Measurements from ENCODE around the gene SPARCL1. TPM values are rescaled to one million over a fixed set of nuclear protein-coding genes. Genes with fewer than 3 reads are reported as not detected.
"Not testable (repeated sequence)": the region's sequence is repeated elsewhere in the genome, so short reads cannot be mapped to it uniquely, and the experiment has no call there.

SPARCL1 gene
- polyA plus RNA-seq, 6 donors from 2014 or later, result 0.15 TPM; not detected in 5

DNA sequence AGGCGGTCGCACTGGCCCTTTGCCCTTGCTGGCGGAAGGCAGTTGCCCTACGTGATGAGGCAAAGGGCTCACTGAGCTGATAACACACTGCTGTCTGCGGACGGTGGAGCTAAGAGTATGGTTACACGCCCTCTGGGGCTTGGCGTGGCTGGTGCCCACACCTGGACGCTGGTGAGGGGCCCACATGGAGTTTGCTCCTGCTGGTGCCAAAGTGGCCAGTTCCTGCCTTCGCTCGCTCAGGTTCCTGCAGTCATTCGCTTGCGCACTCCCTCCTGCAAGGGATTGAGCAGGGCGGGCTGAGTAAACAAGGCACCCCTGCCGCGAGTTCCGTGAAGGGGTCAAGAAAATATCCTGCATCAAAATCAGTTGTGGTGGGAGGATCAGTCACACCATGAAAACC lies 18.4 kb downstream of the SPARCL1 start:
- no peaks in the 10 kb centered on the region for H3K4me1 Mint-ChIP-seq
- H3K27me3 Mint-ChIP-seq, result no peaks in the 10 kb centered on the region
- no peaks in the 10 kb centered on the region for H3K36me3 Mint-ChIP-seq
- no peak overlapping the region for H3K4me3 Mint-ChIP-seq
- DNase-seq, result no peak
- no peak for ATAC-seq (ENCODE audit: low read depth in 2 of 2)
- H3K27ac Mint-ChIP-seq, result no peak overlapping the region
- H3K9me3 Mint-ChIP-seq, result no peaks in the 10 kb centered on the region

DNA sequence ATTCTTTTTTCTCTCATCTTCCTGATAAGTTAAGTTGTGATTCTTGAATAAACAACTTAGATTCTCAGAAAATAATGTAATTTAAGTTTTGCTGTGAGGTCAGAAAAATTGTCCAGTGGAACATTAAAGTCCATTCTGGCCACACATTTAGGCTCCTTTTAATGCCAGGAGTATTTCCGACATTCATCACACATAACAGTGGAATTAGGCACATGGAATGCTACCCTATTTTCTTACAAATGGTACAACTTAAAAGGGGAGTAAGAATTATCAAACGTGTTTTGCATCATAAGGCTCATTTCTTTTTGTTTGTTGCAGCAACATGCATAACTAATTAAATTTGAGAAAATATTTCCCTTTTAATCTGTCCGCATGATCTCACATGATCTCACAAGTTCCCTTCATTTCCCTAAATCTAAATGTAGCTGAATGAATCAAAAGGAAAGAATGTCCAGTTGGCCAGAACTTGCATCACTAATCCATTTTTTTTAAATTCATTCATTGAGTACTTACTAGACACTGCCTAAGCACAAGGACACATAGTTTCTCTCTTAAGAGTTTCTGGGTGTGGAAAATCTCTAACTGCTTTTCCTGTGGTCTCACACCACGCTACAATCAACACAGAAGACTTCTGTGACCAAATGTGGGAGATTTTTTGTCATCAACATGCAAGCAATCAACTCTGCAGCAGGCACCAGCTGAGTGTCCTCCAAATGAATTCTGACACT lies 22.0 kb downstream of the SPARCL1 start:
- ATAC-seq (ENCODE audit: low read depth in 2 of 2) (no peak), DNase-seq (no peak)
- Mint-ChIP-seq H3K4me3 (no peak overlapping the region), H3K36me3 (no peaks in the 10 kb centered on the region), H3K4me1 (no peaks in the 10 kb centered on the region), H3K27me3 (no peaks in the 10 kb centered on the region), H3K27ac (peak overlapping the region in 1 of 6 donors; percentile 53), H3K9me3 (no peaks in the 10 kb centered on the region)

- no peaks in the 10 kb centered on the region for H3K9me3 Mint-ChIP-seq
- H3K27me3 Mint-ChIP-seq, result no peaks in the 10 kb centered on the region
- H3K27ac Mint-ChIP-seq, result no peak overlapping the region
- DNase-seq, result no peak
- ATAC-seq (ENCODE audit: low read depth in 2 of 2), result no peak
- H3K36me3 Mint-ChIP-seq, result no peaks in the 10 kb centered on the region
- H3K4me1 Mint-ChIP-seq, result no peaks in the 10 kb centered on the region
- H3K4me3 Mint-ChIP-seq, result no peak overlapping the region
Observed at GRCh38 chr4:87505862-87506261, 23.3 kb downstream of the SPARCL1 start.

GRCh38 chr4:87502580-87503238 lies 26.5 kb downstream of the SPARCL1 start:
- Mint-ChIP-seq H3K27ac (peak overlapping the region in 1 of 6 donors; percentile 44), H3K4me3 (no peak overlapping the region), H3K27me3 (no peaks in the 10 kb centered on the region), H3K4me1 (peaks cover 0 to 4% (median 0%) of the 10 kb centered on the region in 3 donors), H3K36me3 (no peaks in the 10 kb centered on the region), H3K9me3 (no peaks in the 10 kb centered on the region)
- ATAC-seq (ENCODE audit: low read depth in 2 of 2), result no peak
- no peak for DNase-seq

DNA sequence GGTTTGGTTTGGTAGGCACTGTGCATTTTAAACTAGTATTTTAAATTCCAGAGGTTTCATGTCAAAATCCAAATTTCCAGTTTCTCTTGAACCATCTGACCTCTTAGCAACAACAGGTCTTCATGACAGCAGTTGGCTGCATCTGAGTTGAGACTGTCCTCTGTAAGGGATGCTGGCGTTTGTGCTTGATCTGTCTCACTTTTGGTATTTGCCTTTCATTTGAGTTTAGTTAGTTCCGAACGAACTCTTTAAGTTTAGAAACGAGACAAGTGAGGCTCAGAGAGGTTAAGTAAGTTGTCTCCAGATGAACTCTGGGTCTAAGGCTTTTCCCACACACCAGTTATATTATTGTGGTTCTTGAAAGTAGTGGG lies 29.1 kb downstream of the SPARCL1 start:
- H3K27ac Mint-ChIP-seq, result no peak overlapping the region
- ATAC-seq (ENCODE audit: low read depth in 2 of 2) (no peak), DNase-seq (no peak)
- H3K36me3 Mint-ChIP-seq, result no peaks in the 10 kb centered on the region
- H3K9me3 Mint-ChIP-seq, result no peaks in the 10 kb centered on the region
- H3K4me1 Mint-ChIP-seq, result peaks cover 0 to 4% (median 0%) of the 10 kb centered on the region in 3 donors
- no peaks in the 10 kb centered on the region for H3K27me3 Mint-ChIP-seq
- no peak overlapping the region for H3K4me3 Mint-ChIP-seq

DNA sequence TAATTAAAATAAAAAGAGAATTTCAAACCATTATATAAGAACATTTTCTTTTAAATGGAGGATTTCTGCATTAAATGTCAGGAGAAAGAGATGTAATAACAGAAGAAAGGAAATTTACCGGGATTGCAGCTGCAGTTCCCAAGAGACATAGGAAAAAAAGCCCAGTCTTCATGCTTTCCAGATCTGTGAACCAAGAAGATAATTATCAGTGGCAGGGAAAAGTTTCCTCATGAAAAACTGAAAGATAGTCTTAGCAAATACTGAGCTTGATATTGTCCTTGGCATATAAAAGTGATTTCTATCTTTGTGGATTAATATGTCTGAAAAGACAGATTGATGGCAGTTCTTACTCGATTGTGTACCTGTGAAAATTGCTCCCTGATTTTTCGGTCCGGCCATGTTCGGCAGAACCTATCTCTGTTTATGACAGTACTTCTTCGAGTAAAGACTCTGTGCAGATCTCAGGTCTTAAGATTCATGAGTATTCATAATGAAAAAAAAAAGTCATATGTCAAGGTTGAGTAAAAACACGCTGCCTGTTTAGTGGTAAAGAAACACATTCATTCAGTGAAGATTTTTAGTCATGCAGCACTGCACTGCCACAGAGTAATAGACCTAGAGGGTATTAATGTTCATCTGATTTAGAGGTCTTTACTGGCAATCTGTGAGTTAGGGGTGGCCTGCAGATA lies 29.6 kb downstream of the SPARCL1 start:
- no peak for ATAC-seq (ENCODE audit: low read depth in 2 of 2)
- H3K27ac Mint-ChIP-seq, result no peak overlapping the region
- no peak for DNase-seq
- peaks cover 0 to 4% (median 0%) of the 10 kb centered on the region in 3 donors for H3K4me1 Mint-ChIP-seq
- H3K4me3 Mint-ChIP-seq, result no peak overlapping the region
- H3K27me3 Mint-ChIP-seq, result no peaks in the 10 kb centered on the region
- no peaks in the 10 kb centered on the region for H3K9me3 Mint-ChIP-seq
- no peaks in the 10 kb centered on the region for H3K36me3 Mint-ChIP-seq

GRCh38 chr4:87498446-87498900 lies 30.7 kb downstream of the SPARCL1 start:
- Mint-ChIP-seq H3K27me3 (no peaks in the 10 kb centered on the region), H3K4me3 (no peak overlapping the region), H3K9me3 (peaks cover 0 to 6% (median 0%) of the 10 kb centered on the region in 7 donors), H3K4me1 (peaks cover 0 to 4% (median 0%) of the 10 kb centered on the region in 3 donors), H3K36me3 (peaks cover 0 to 7% of the 10 kb centered on the region in 2 donors), H3K27ac (no peak overlapping the region)
- no peak for DNase-seq
- no peak for ATAC-seq (ENCODE audit: low read depth in 2 of 2)

GRCh38 chr4:87497578-87497977 lies 31.6 kb downstream of the SPARCL1 start:
- H3K36me3 Mint-ChIP-seq, result peaks cover 0 to 7% of the 10 kb centered on the region in 2 donors
- no peak for DNase-seq
- no peak overlapping the region for H3K4me3 Mint-ChIP-seq
- peaks cover 0 to 4% (median 0%) of the 10 kb centered on the region in 3 donors for H3K4me1 Mint-ChIP-seq
- peaks cover 0 to 6% (median 0%) of the 10 kb centered on the region in 7 donors for H3K9me3 Mint-ChIP-seq
- no peak overlapping the region for H3K27ac Mint-ChIP-seq
- H3K27me3 Mint-ChIP-seq, result no peaks in the 10 kb centered on the region
- ATAC-seq (ENCODE audit: low read depth in 2 of 2), result no peak

- H3K36me3 Mint-ChIP-seq, result peaks cover 0 to 7% of the 10 kb centered on the region in 2 donors
- H3K27me3 Mint-ChIP-seq, result no peaks in the 10 kb centered on the region
- H3K27ac Mint-ChIP-seq, result no peak overlapping the region
- no peak overlapping the region for H3K4me3 Mint-ChIP-seq
- peaks cover 0 to 6% (median 0%) of the 10 kb centered on the region in 7 donors for H3K9me3 Mint-ChIP-seq
- DNase-seq (no peak), ATAC-seq (ENCODE audit: low read depth in 2 of 2) (no peak)
- H3K4me1 Mint-ChIP-seq, result peaks cover 0 to 4% (median 0%) of the 10 kb centered on the region in 3 donors
Observed at GRCh38 chr4:87497159-87497558, 32.0 kb downstream of the SPARCL1 start.

- DNase-seq (no peak), ATAC-seq (ENCODE audit: low read depth in 2 of 2) (no peak)
- Mint-ChIP-seq H3K27me3 (no peaks in the 10 kb centered on the region), H3K36me3 (peaks cover 0 to 11% of the 10 kb centered on the region in 2 donors), H3K27ac (no peak overlapping the region), H3K4me3 (no peak overlapping the region), H3K4me1 (no peaks in the 10 kb centered on the region), H3K9me3 (peaks cover 0 to 6% (median 4%) of the 10 kb centered on the region in 7 donors)
Observed at GRCh38 chr4:87493115-87493514, 36.1 kb downstream of the SPARCL1 start.

DNA sequence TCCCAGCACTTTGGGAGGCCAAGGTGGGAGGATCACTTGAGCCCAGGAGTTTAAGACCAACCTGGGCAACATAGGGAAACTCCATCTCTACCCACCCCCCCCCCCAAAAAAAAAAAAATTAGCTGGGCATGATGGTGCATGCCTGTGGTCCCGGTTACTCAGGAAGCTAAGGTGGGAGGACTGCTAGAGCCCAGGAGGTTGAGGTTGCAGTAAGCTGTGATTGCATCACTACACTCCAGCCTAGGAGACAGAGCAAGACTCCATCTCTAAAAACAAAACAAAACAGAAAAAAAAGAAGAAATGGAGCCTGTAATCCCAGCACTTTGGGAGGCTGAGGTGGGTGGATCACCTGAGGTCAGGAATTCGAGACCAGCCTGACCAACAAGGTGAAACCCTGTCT lies 37.3 kb downstream of the SPARCL1 start:
- H3K9me3 Mint-ChIP-seq; ATAC-seq (ENCODE audit: low read depth in 2 of 2); H3K4me1 Mint-ChIP-seq; H3K27me3 Mint-ChIP-seq; H3K4me3 Mint-ChIP-seq; DNase-seq; H3K27ac Mint-ChIP-seq: not testable (repeated sequence)
- H3K36me3 Mint-ChIP-seq, result peaks cover 0 to 22% of the 10 kb centered on the region in 2 donors

DNA sequence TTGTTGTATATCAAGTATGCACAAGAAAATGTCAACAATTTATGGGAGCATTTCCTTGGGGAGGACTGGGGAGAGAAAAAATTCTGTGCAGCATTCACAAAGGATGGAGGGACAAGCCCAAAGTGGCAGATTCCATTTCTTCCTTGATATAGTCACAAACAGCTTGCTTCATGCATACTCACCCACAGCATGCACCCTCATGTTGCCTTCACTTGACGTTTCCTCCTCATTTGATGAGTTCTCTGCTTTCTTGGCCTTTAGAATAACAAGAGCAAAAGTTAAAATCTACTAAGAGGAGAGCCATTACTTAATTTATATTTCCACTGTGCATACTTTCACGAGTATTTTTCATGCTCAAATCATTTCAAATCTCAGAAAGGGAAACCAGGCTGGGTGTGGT lies 37.7 kb downstream of the SPARCL1 start:
- Mint-ChIP-seq H3K27me3 (no peaks in the 10 kb centered on the region), H3K4me3 (no peak overlapping the region), H3K4me1 (no peaks in the 10 kb centered on the region), H3K36me3 (peaks cover 0 to 22% of the 10 kb centered on the region in 2 donors), H3K9me3 (peaks cover 0 to 10% (median 6%) of the 10 kb centered on the region in 7 donors), H3K27ac (no peak overlapping the region)
- ATAC-seq (ENCODE audit: low read depth in 2 of 2), result no peak
- no peak for DNase-seq

- no peak overlapping the region for H3K27ac Mint-ChIP-seq
- H3K4me3 Mint-ChIP-seq, result no peak overlapping the region
- peaks cover 0 to 22% of the 10 kb centered on the region in 2 donors for H3K36me3 Mint-ChIP-seq
- no peak for ATAC-seq (ENCODE audit: low read depth in 2 of 2)
- no peaks in the 10 kb centered on the region for H3K27me3 Mint-ChIP-seq
- H3K4me1 Mint-ChIP-seq, result no peaks in the 10 kb centered on the region
- no peak for DNase-seq
- H3K9me3 Mint-ChIP-seq, result peaks cover 0 to 10% (median 6%) of the 10 kb centered on the region in 7 donors
Observed at GRCh38 chr4:87490664-87491369, 38.4 kb downstream of the SPARCL1 start.

Measured in naive B cell (primary cell).